ENCODE measurements around the gene PRKCE. TPM values are rescaled to one million over a fixed set of nuclear protein-coding genes. Genes with fewer than 3 reads are reported as not detected.

The PRKCE gene
- total and polyA plus RNA-seq, 2 of the 8 experiments (the other 6 are each of a cell fraction or from before 2014, with no cell fraction given) = 0.54 to 2.1 TPM

GRCh38 chr2:46032161-46032813 is 380.8 kb downstream of the PRKCE start:
- Histone ChIP-seq H2BK12ac (ENCODE audit: low read depth, low read length) (no peak overlapping the region), H3K23ac (ENCODE audit: insufficient read length) (no peak overlapping the region), H3K27me3 (replicated peaks in 1 of 4; ENCODE audit: control insufficient read depth in 3 of 4, extremely low read depth in 1 of 4, insufficient read depth in 3 of 4, low read length in 3 of 4) (no peaks in the 10 kb centered on the region), H3K79me2 (ENCODE audit: control insufficient read depth in 1 of 2, insufficient read depth in 2 of 2, low read length in 2 of 2) (no peaks in the 10 kb centered on the region; a peak in 1 of 4 replicates), H2BK20ac (ENCODE audit: low read length) (no peak overlapping the region), H3K18ac (ENCODE audit: extremely low read depth, low read length) (no peak overlapping the region), H2BK15ac (ENCODE audit: low read length) (no peak overlapping the region), H3K56ac (replicated peaks; ENCODE audit: insufficient read length, low read depth, low read length) (no peak overlapping the region), H3K4ac (replicated peaks; ENCODE audit: insufficient read length, low read depth, low read length) (no peak overlapping the region), H3K9ac (replicated peaks in 1 of 4; ENCODE audit: extremely low read depth in 1 of 4, low read depth in 3 of 4, low read length in 3 of 4) (no peak overlapping the region), H4K8ac (ENCODE audit: extremely low read depth, insufficient read depth, low read length) (no peak overlapping the region), H3K36me3 (ENCODE audit: control insufficient read depth in 2 of 4, insufficient read depth in 4 of 4, low read length in 3 of 4) (no peaks in the 10 kb centered on the region), H4K20me1 (replicated peaks in 1 of 2; ENCODE audit: control insufficient read depth in 1 of 2, insufficient read depth in 2 of 2, low read length in 2 of 2) (no peaks in the 10 kb centered on the region), H3K4me2 (ENCODE audit: insufficient read depth in 1 of 2, low read depth in 2 of 2, low read length in 2 of 2) (no peak overlapping the region), H3K23me2 (ENCODE audit: low read depth, low read length) (no peaks in the 10 kb centered on the region), H3K4me3 (ENCODE audit: extremely low read depth in 1 of 4, insufficient read depth in 2 of 4, low read depth in 3 of 4, low read length in 4 of 4) (no peak overlapping the region), H2AK5ac (ENCODE audit: low read depth, low read length) (no peak overlapping the region), H3K14ac (ENCODE audit: insufficient read length) (no peak overlapping the region), H4K91ac (replicated peaks; ENCODE audit: insufficient read length, low read length) (no peak overlapping the region), H3K79me1 (ENCODE audit: low read depth, low read length) (no peaks in the 10 kb centered on the region), H2AFZ (ENCODE audit: low read length) (no peak overlapping the region), H4K5ac (ENCODE audit: insufficient read length, low read depth, low read length) (no peak overlapping the region), H3K9me3 (ENCODE audit: insufficient read depth in 2 of 2, low read depth in 1 of 2, low read length in 1 of 2) (no peaks in the 10 kb centered on the region), H2BK5ac (ENCODE audit: low read depth, low read length) (no peak overlapping the region), H3K27ac (ENCODE audit: low read depth, low read length) (no peak overlapping the region), H2BK120ac (replicated peaks; ENCODE audit: low read depth, low read length) (no peak overlapping the region), H3K4me1 (replicated peaks in 1 of 4; ENCODE audit: control insufficient read depth in 3 of 4, insufficient read depth in 4 of 4, low read length in 3 of 4) (no peaks in the 10 kb centered on the region; a peak in 1 of 7 replicates)
- no peak for DNase-seq (ENCODE audit: low read depth in 1 of 2, low spot score in 2 of 2)
- CTCF ChIA-PET (ENCODE audit: partially characterized antibody) = interaction anchor here (0.7 to 1.3 kb wide), 2 partner anchors 18 to 21 kb away, joined by 3 read pairs; no protein-coding TSS in a partner anchor
- POLR2A ChIA-PET (ENCODE audit: partially characterized antibody) = no interaction called here
- 92% methylated on average over 8 of the region's 8 CpGs; no CpG with 5 or more reads in 1 of the 2 experiments for whole genome bisulfite sequencing, 2 experiments (ENCODE audit: extremely low coverage in 1 of 2, insufficient coverage in 1 of 2, insufficient read length in 1 of 2, insufficient replicate concordance in 2 of 2, low coverage in 1 of 2, low lambda C conversion rate in 2 of 2, missing lambda C conversion rate in 1 of 2)
- FAIRE-seq = no peak
- no peak for TF ChIP-seq USF2 (IDR thresholded peaks at IDR 0.05; ENCODE audit: low read length)
- no peak for TF ChIP-seq BACH1 (IDR thresholded peaks at IDR 0.05; ENCODE audit: low read length)
- TF ChIP-seq CBX8 (IDR thresholded peaks at IDR 0.05; ENCODE audit: borderline replicate concordance, low read depth, low read length) = no peak
- TF ChIP-seq RNF2 (IDR thresholded peaks at IDR 0.05; ENCODE audit: borderline replicate concordance, low read depth, low read length, missing control alignments, poor library complexity, severe bottlenecking) = no peak
- TF ChIP-seq CEBPB (IDR thresholded peaks at IDR 0.05; ENCODE audit: low read depth, low read length) = no peak
- TF ChIP-seq TBP (IDR thresholded peaks at IDR 0.05; ENCODE audit: low read depth, low read length) = no peak
- no peak for TF ChIP-seq EP300 (IDR thresholded peaks at IDR 0.05; ENCODE audit: borderline replicate concordance in 1 of 2, low read depth in 2 of 2, low read length in 2 of 2)
- TF ChIP-seq CHD1 (IDR thresholded peaks at IDR 0.05; ENCODE audit: low read depth, low read length) = no peak
- TF ChIP-seq JUND (IDR thresholded peaks at IDR 0.05; ENCODE audit: low read length) = no peak
- TF ChIP-seq SAP30 (IDR thresholded peaks at IDR 0.05; ENCODE audit: insufficient read depth, insufficient replicate concordance, low read length) = no peak
- TF ChIP-seq NRF1 (IDR thresholded peaks at IDR 0.05; ENCODE audit: low read depth, low read length) = no peak
- no peak for TF ChIP-seq MAX (IDR thresholded peaks at IDR 0.05)
